Stimulated activated CD8-positive, alpha-beta memory T cell treated with anti-CD3 and anti-CD28 coated beads, Interleukin-12 subunit alpha, Interleukin-12 subunit beta, amount 100 ng/mL, for 4 hours (primary cell): ENCODE results near the gene DNASE1L3.

ENCODE experiments used
- DNase-seq: peaks from one replicate; pipeline ENCODE4 v3.0.0-alpha.2; 2020; ENCODE audit warnings: low read depth

DNASE1L3 gene

GRCh38 chr3:58161435-58162398 lies 49.1 kb downstream of the DNASE1L3 start:
- no peak for DNase-seq

- no peak for DNase-seq
These were observed 50.4 kb downstream of the DNASE1L3 start for GRCh38 chr3:58160399-58160798.

GRCh38 chr3:58158442-58159153 lies 52.2 kb downstream of the DNASE1L3 start:
- no peak for DNase-seq

- no peak for DNase-seq
These were observed 53.1 kb downstream of the DNASE1L3 start for GRCh38 chr3:58157700-58158099.

- DNase-seq, result no peak
These were observed 54.9 kb downstream of the DNASE1L3 start for GRCh38 chr3:58155838-58156237.

- DNase-seq, result no peak
These were observed 55.9 kb downstream of the DNASE1L3 start for GRCh38 chr3:58154626-58155449.

GRCh38 chr3:58153371-58153770 lies 57.4 kb downstream of the DNASE1L3 start:
- no peak for DNase-seq

- DNase-seq, result no peak
These were observed 58.4 kb downstream of the DNASE1L3 start for GRCh38 chr3:58152225-58153015.

- DNase-seq, result no peak
These were observed 59.1 kb downstream of the DNASE1L3 start for GRCh38 chr3:58151637-58152036.

- no peak for DNase-seq
These were observed 60.0 kb downstream of the DNASE1L3 start for GRCh38 chr3:58150810-58151199.

GRCh38 chr3:58150130-58150809 lies 60.5 kb downstream of the DNASE1L3 start:
- no peak for DNase-seq

- no peak for DNase-seq
These were observed 62.7 kb downstream of the DNASE1L3 start for GRCh38 chr3:58148049-58148448.

- no peak for DNase-seq
These were observed 66.1 kb downstream of the DNASE1L3 start for GRCh38 chr3:58144478-58145325.

GRCh38 chr3:58143417-58144055 lies 67.2 kb downstream of the DNASE1L3 start:
- no peak for DNase-seq
